Mucosa of stomach (tissue), 1 donor: ENCODE results near the gene TMEM130.
"Not testable (repeated sequence)": the region's sequence is repeated elsewhere in the genome, so short reads cannot be mapped to it uniquely, and the experiment has no call there.

Experiments
- H3K27me3 ChIP-seq: one replicate; pipeline ENCODE4 v1.7.0; 2013; ENCODE audit warnings: mild to moderate bottlenecking, low read length; ENCODE audit not compliant: control insufficient read depth, insufficient read depth
- H3K36me3 ChIP-seq: one replicate; pipeline ENCODE4 v1.7.0; 2013; ENCODE audit warnings: low read length; ENCODE audit not compliant: control insufficient read depth, insufficient read depth
- H3K4me1 ChIP-seq: one replicate; pipeline ENCODE4 v1.7.0; 2013; ENCODE audit warnings: mild to moderate bottlenecking, low read length; ENCODE audit not compliant: control insufficient read depth, insufficient read depth
- H3K4me3 ChIP-seq: one replicate; pipeline ENCODE4 v1.7.0; 2013; ENCODE audit warnings: low read length
- H3K9ac ChIP-seq: one replicate; pipeline ENCODE4 v1.7.0; 2013; ENCODE audit warnings: mild to moderate bottlenecking, low read length, moderate library complexity
- H3K9me3 ChIP-seq: one replicate; pipeline ENCODE4 v1.7.0; 2013; ENCODE audit warnings: mild to moderate bottlenecking, low read length, moderate library complexity; ENCODE audit not compliant: control insufficient read depth
- donor health status: Pancreatic carcinoma.

TMEM130 gene

DNA sequence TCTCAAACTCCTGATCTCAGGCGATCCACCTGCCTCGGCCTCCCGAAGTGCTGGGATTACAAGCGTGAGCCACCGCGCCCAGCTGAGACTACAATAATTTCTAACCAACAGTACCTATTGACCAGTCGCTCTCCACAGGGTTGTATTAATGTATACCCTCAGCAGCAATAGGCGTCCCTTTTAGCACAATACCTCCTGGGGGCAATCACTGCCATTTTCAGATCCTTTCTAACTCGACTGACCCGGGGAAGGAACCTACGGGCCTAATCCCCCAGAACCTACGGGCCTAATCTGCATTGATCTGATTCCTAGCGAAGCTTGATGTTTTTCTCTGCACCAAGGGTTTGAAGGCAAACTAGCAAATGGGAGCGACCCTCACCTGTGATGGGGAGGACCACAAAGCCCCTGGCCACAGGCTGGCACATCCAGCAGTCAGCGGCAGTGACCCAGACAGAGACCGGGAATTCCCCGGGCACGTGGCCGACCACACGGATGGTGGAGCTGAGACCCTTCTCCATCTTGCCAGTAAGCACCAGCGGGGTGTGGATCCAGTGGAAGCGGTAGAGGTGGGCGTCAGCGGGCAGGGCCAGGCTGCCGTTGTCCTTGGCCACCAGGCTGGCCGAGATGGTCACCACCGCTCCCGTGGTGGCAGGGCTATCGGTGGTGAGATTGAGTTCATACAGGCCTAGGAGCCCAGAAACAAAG lies 6.9 kb downstream of the TMEM130 start:
- peaks cover 4% of the 10 kb centered on the region for H3K27me3 ChIP-seq
- H3K4me1 ChIP-seq: no peaks in the 10 kb centered on the region
- no peaks in the 10 kb centered on the region for H3K9me3 ChIP-seq
- no peak overlapping the region for H3K9ac ChIP-seq
- no peak overlapping the region for H3K4me3 ChIP-seq
- no peaks in the 10 kb centered on the region for H3K36me3 ChIP-seq

DNA sequence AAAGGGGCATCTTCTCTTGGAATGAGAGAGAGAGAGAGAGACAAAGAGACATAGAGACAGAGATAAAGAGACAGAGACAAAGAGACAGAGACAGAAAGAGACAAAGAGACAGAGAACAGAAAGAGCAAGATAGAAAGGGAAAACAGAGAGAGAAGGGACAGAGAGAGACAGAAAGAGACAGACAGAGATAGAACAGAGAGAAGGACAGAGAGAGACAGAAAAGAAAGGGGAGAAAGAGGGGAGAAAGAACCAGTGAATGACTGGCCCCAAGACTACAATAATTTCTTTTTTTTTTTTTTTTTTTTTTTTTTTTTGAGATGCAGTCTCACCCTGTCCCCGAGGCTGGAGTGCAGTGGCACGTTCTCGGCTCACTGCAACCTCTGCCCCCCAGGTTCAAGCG lies 7.6 kb downstream of the TMEM130 start:
- Histone ChIP-seq H3K9me3 (no peaks in the 10 kb centered on the region), H3K4me1 (no peaks in the 10 kb centered on the region), H3K4me3 (no peak overlapping the region), H3K9ac (no peak overlapping the region), H3K36me3 (no peaks in the 10 kb centered on the region), H3K27me3 (peaks cover 4% of the 10 kb centered on the region)

DNA sequence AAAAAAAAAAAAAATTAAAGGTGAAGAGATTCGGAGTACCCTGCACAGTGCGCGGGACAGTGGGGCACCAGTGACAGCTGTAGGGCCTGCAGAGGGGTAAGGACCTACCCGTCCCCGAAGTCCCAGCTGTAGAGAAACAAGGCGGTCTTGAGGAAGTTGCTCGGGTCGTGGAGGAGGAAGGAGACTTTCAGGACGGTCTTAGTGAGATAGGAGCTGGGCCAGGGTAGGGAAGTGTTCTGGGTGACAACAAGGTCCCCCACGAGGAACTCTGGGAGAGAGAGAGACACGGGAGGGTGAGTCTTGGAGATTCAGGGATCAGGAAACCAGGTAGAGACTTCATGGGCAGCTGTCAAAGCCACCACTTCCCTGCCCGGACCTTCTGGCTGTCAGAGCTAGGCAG lies 9.7 kb downstream of the TMEM130 start:
- Histone ChIP-seq H3K36me3 (no peaks in the 10 kb centered on the region), H3K9me3 (no peaks in the 10 kb centered on the region), H3K27me3 (peaks cover 4% of the 10 kb centered on the region), H3K4me1 (no peaks in the 10 kb centered on the region), H3K4me3 (no peak overlapping the region), H3K9ac (no peak overlapping the region)

DNA sequence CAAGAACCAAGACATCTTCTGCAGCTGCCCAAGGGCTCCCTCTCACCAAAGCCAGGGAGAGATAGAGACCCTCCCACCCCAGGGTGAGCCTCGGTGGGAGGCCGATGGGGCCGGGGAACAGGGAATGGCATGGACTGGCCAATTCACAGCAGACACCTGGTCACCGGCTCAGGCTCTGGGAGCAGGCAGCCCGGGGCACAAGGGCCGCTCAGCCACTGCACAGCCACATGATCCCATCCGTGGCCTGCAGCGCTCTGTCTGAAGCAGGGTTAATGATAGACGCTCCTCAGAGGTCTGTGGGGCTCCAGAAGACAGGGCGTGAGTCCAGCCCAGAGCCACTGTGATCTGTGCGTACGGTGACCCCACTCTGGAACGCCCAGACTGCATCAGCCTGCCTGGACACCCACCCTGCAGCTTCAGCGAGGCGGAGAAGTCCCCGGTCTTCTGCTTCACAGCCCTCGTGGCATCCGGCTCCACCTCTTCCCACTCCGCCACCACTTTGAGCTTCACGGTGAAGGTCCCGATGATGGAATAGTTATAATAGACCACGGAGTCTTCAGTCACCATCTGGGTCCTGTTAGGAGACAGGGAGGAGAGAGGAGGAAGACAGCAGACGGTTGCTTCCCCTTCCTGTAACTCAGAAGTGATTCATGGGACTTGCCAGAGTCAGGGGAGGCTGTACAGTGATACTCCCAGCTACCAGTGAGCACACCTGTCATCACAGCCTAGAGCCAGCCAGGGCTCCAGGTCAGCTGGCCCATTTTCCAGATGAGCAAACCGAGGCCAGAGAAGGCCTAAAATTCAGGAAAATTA lies 14.0 kb downstream of the TMEM130 start:
- H3K9me3 ChIP-seq: no peaks in the 10 kb centered on the region
- H3K27me3 ChIP-seq: peaks cover 4% of the 10 kb centered on the region
- no peaks in the 10 kb centered on the region for H3K4me1 ChIP-seq
- H3K4me3 ChIP-seq: no peak overlapping the region
- no peaks in the 10 kb centered on the region for H3K36me3 ChIP-seq
- no peak overlapping the region for H3K9ac ChIP-seq

DNA sequence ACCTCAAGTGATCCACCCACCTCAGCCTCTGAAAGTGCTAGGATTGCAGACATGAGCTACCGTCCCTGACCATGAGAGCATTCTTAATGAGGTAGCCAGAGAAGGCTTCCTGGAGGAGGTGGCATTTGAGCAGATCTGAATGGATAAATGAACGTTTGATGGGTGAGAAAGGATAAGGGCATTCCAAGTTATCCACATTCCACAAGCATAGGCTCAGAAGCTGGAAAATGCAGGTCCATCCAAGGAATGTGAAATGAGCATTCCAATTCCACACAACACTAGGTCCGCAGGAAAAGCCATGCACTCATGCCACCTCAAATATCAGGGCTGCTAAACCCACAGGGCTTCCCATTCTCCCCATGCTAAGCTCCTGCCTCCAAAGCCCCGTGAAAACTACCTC lies 17.0 kb downstream of the TMEM130 start:
- Histone ChIP-seq H3K4me1 (no peaks in the 10 kb centered on the region), H3K27me3 (no peaks in the 10 kb centered on the region), H3K9me3 (peaks cover 3% of the 10 kb centered on the region), H3K4me3 (no peak overlapping the region), H3K36me3 (no peaks in the 10 kb centered on the region), H3K9ac (no peak overlapping the region)

DNA sequence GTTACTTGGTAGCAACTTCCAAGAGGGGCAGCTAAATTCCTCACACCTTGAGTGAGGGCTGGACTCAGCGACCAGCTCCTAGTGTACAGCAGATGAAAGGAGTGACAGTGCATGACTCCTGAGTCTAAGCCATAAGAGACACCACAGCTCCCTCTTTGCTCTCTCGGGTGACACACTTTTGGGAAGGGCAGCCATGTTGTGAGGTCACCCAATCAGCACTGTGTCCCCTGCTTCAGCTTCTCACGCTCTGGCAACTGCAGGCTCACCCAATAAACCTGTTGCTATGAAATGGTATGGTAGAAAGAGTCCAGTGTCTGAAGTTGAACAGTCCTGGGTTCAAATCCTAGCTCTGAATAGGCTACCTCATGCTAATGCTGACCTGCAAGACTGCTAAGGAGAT lies 20.9 kb downstream of the TMEM130 start:
- no peaks in the 10 kb centered on the region for H3K27me3 ChIP-seq
- peaks cover 3% of the 10 kb centered on the region for H3K9me3 ChIP-seq
- no peak overlapping the region for H3K9ac ChIP-seq
- H3K36me3 ChIP-seq: no peaks in the 10 kb centered on the region
- no peak overlapping the region for H3K4me3 ChIP-seq
- H3K4me1 ChIP-seq: no peaks in the 10 kb centered on the region

DNA sequence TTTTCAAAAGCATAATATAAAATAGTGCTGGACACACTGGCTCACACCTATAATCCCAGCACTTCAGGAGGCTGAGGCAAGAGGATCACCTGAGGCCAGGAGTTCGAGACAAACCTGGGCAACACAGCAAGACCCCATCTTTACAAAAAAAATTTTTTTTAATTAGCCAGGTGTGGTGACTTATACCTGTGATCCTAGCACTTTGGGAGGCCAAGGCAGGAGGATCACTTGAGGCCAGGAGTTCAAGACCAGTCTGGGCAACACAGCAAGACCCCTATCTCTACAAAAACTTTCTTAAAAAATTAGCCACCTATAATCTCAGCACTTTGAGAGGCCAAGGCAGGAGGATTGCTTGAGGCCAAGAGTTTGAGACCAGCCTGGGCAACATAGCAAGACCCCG lies 27.3 kb downstream of the TMEM130 start:
- H3K9ac ChIP-seq, H3K4me3 ChIP-seq, H3K36me3 ChIP-seq: not testable (repeated sequence)

DNA sequence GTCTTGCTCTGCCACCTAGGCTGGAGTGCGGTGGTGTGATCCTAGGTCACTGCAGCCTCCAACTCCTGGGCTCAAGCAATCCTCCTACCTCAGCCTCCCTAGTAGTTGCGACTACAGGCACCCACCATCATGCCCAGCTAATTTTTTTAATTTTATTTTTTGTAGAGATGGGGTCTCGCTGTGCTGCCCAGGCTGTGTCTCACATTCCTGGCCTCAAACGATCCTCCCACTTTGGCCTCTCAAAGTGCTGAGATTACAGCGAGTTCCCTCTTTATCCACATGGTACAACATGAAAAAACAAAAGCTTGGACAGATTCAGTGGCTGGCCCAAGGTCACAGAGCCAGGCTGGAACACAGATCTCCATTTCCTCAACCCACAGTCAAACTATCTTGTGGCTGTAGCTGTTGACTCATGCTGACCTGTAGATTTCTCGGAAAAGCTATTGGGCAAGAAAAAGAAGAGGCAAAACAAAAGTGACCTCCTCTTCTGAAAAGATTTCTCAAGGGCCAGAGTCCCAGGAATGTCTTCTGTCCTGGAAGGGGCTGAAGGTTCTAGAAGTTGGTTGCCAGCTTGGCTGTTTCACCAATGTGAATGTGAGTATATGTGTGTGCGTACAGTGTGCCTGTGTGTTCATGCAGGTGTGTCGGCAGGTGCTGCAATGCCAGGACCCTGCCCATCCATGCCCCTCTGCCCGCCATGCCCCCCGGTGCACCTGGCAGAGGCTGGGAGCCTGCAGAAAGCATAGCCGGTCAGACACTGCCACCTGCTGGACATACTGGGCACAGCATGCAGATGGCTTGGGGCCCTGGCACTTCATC lies 28.4 kb downstream of the TMEM130 start:
- Histone ChIP-seq H3K9me3 (no peaks in the 10 kb centered on the region), H3K4me1 (no peaks in the 10 kb centered on the region), H3K27me3 (peaks cover 5% of the 10 kb centered on the region), H3K4me3 (no peak overlapping the region), H3K36me3 (no peaks in the 10 kb centered on the region), H3K9ac (no peak overlapping the region)

More for the DNA sequence above, 27.3 kb downstream of the TMEM130 start:
- H3K4me1 ChIP-seq, H3K9me3 ChIP-seq, H3K27me3 ChIP-seq: not testable (repeated sequence)

DNA sequence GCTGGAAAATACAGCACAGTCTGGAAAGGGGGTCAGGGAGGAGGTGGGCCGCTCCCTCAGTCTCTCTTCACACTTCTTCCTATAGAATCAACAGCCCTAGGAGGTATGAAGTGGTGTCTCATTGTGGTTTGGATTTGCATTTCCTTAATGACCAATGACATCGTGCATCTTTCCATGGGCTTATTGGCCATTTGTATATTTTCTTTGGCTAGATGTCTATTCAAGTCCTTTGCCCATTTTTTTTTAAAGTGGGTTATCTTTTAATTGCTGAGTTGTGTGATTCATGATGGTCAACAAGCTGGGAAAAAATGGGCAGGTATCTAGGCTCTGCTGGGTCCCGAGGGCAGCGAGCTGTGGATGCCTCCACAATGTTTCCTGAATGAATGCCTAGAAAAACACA lies 29.1 kb downstream of the TMEM130 start:
- Histone ChIP-seq H3K9ac (no peak overlapping the region), H3K4me1 (no peaks in the 10 kb centered on the region), H3K9me3 (no peaks in the 10 kb centered on the region), H3K4me3 (no peak overlapping the region), H3K27me3 (peaks cover 5% of the 10 kb centered on the region), H3K36me3 (no peaks in the 10 kb centered on the region)

DNA sequence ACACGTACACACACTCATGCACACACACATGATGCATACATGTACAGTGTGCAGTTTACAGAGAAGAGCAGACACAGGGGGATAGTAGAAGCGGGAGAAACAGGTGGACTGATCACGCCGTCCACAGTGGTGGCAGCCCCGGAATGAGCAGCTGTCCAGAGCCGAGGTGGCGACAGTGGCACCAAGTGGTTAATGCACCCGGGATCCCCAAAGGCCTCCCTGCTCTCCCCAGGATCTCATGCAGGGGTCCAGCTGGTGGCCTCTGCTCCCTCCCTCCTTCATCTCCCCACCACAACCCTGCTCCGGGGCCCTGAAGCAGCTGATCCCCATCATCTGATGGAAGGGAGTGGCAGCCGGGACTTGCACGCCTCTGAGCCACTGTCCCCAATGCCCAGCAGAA lies 29.7 kb downstream of the TMEM130 start:
- H3K27me3 ChIP-seq: peaks cover 5% of the 10 kb centered on the region
- no peaks in the 10 kb centered on the region for H3K4me1 ChIP-seq
- no peaks in the 10 kb centered on the region for H3K36me3 ChIP-seq
- H3K9ac ChIP-seq: no peak overlapping the region
- H3K9me3 ChIP-seq: no peaks in the 10 kb centered on the region
- no peak overlapping the region for H3K4me3 ChIP-seq

DNA sequence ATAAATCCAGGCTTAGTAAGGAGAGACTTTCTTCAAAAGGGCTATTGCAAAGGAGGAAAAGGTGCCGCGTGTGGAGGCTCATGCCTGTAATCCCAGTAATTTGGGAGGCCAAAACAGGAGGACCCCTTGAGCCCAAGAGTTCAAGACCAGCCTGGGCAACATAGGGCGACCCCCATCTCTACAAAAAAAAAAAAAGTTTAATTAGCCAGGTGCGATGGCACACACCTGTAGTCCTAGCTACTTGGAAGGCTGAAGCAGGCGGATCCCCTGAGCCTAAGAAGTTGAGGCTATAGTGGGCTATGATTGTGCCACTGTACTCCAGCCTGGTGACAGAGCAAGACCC lies 32.2 kb downstream of the TMEM130 start:
- Histone ChIP-seq H3K9ac (no peak overlapping the region), H3K27me3 (peaks cover 5% of the 10 kb centered on the region), H3K4me3 (no peak overlapping the region), H3K36me3 (no peaks in the 10 kb centered on the region), H3K4me1 (no peaks in the 10 kb centered on the region), H3K9me3 (no peaks in the 10 kb centered on the region)
